ENCODE data around the gene PCDHGB4.
"Not testable (repeated sequence)": the region's sequence is repeated elsewhere in the genome, so short reads cannot be mapped to it uniquely, and the experiment has no call there.

PCDHGB4 gene

DNA sequence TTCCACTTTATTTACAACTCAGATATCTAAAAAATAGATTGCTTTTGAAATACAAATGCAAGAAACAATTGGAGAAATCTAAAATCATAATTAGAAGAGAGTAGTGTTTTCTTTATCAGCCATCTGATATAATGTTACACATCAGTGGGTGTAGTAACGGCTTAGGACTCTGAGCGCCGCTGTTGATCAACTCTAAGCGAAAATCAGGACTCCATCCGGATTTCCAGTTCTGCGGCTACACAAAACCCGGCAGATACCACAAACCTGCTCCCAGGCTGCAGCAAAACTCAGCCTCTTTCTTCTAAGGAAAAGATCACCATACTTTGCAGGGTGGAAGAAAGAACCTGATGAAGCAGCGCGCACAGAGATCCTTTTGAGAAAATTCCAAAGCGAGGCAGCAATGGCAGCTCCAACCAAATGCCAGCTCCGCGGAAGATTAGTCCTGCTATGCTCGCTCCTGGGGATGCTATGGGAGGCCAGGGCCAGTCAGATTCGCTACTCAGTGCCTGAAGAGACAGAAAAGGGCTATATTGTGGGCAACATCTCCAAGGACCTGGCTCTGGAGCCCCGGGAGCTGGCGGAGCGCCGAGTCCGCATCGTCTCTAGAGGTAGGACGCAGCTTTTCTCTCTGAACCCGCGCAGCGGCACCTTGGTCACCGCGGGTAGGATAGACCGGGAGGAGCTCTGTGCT, 15.2 kb downstream of the PCDHGB4 start, which contains the start of gene PCDHGA9:
Gene PCDHGA9 (plus strand): TSS at position 226 of the 691 bp plus-strand sequence. CDS start 175 bp downstream, at position 401.
- no peak for DNase-seq

DNA sequence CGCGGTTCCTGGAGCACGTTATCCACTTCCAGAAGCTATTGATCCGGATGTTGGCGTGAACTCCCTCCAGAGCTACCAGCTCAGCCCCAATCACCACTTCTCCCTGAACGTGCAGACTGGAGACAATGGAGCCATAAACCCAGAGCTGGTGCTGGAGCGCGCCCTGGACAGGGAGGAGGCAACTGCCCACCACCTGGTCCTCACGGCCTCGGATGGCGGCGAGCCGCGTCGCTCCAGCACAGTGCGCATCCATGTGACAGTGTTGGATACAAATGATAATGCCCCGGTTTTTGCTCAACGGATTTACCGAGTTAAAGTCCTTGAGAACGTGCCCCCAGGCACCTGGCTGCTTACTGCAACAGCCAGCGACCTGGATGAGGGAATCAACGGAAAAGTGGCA, 15.9 kb downstream of the PCDHGB4 start:
- no peak for DNase-seq

DNA sequence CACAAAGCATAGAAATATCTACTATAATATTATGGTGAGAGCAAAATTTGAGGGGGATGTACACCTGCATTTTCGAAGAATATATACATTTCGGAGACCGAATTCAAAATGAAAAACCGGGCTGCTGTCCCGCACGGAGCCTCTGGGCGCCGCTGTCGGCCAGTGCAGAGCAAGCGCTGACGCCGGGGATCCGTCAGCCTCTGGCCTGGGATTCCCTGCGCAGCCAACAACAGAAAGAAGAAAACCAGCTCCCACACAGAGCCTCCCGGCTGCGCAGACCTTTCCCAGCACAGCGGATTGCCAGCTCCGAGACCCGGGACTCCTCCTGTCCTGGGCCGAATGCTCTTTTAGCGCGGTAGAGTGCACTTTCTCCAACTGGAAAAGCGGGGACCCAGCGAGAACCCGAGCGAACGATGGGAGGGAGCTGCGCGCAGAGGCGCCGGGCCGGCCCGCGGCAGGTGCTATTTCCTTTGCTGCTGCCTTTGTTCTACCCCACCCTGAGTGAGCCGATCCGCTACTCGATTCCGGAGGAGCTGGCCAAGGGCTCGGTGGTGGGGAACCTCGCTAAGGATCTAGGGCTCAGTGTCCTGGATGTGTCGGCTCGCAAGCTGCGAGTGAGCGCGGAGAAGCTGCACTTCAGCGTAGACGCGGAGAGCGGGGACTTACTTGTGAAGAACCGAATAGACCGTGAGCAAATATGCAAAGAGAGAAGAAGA, 20.4 kb downstream of the PCDHGB4 start, which contains the start of gene PCDHGB6:
Gene PCDHGB6 (plus strand): TSS at position 232 of the 716 bp plus-strand sequence. CDS start 182 bp downstream, at position 414.
- DNase-seq: peak; percentile 36

DNA sequence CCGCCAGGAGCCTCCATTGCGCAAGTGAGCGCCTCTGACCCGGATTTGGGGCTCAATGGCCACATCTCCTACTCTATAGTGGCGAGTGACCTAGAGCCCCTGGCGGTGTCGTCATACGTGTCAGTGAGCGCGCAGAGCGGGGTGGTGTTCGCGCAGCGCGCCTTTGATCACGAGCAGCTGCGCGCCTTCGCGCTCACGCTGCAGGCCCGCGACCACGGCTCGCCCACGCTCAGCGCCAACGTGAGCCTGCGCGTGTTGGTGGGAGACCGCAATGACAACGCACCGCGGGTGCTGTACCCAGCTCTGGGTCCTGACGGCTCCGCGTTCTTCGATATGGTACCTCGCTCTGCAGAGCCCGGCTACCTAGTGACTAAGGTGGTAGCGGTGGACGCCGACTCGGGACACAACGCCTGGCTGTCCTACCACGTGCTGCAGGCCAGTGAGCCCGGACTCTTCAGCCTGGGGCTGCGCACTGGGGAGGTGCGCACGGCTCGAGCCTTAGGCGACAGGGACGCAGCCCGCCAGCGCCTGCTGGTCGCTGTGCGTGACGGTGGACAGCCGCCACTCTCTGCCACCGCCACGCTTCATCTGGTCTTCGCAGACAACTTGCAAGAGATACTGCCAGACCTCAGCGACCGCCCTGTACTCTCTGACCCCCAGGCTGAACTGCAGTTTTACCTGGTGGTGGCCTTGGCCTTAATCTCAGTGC, 22.3 kb downstream of the PCDHGB4 start:
- DNase-seq: no peak

DNA sequence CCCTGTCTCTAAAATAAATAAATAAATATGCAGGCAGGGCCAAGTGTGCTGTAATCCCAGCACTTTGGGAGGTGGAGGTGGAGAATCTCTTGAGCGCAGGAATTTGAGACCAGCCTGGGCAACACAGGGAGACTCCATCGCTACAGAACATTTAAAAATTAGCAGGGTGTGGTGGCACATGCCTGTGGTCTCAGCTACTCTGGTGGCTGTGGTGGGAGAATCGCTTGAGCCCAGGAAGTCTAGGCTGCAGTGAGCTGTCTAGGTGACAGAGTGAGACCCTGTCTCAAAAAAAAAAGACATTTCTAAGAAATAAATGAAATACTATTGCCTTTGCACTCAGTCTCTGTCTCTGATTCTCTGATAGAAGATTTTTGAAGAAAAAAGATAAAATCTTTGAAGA, 24.1 kb downstream of the PCDHGB4 start:
- DNase-seq: no peak

DNA sequence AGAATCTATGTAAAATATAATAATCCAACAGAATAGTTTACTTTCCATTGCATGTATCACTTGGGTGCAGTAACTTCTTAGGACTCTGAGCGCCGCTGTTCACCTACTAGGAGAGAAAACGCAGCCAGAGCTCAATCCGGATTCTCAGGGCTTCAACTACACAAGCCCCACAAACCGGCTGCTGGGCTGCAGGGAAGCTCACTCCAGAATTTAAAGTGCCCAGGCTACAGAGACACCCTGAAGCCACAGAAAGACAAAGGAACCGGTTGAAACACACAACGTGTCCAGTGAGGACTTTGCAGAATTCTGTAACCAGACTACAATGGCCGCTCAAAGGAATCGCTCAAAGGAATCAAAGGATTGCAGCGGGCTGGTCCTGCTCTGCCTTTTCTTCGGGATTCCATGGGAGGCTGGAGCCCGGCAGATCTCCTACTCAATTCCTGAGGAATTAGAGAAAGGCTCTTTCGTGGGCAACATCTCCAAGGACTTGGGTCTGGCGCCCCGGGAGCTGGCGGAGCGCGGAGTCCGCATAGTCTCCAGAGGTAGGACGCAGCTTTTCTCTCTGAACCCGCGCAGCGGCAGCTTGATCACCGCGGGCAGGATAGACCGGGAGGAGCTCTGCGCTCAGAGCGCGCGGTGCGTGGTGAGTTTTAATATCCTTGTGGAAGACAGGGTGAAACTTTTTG, 25.5 kb downstream of the PCDHGB4 start, which contains the start of gene PCDHGA10:
Gene PCDHGA10 (plus strand): TSS at position 134 of the 686 bp plus-strand sequence. CDS start 189 bp downstream, at position 323.
- DNase-seq: peak; percentile 61

DNA sequence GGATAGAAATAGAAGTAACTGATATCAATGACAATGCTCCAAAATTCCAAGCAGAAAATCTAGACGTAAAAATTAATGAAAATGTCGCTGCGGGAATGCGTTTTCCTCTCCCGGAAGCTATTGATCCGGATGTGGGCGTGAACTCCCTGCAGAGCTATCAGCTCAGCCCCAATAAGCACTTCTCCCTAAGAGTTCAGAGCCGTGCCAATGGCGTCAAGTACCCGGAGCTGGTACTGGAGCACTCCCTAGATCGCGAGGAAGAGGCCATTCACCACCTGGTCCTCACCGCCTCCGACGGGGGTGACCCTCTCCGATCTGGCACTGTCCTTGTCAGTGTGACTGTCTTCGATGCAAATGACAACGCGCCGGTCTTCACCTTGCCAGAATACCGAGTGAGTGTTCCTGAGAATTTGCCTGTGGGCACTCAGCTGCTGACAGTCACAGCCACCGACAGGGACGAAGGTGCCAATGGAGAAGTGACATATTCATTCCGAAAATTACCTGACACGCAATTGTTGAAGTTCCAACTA, 26.1 kb downstream of the PCDHGB4 start:
- no peak for DNase-seq

DNA sequence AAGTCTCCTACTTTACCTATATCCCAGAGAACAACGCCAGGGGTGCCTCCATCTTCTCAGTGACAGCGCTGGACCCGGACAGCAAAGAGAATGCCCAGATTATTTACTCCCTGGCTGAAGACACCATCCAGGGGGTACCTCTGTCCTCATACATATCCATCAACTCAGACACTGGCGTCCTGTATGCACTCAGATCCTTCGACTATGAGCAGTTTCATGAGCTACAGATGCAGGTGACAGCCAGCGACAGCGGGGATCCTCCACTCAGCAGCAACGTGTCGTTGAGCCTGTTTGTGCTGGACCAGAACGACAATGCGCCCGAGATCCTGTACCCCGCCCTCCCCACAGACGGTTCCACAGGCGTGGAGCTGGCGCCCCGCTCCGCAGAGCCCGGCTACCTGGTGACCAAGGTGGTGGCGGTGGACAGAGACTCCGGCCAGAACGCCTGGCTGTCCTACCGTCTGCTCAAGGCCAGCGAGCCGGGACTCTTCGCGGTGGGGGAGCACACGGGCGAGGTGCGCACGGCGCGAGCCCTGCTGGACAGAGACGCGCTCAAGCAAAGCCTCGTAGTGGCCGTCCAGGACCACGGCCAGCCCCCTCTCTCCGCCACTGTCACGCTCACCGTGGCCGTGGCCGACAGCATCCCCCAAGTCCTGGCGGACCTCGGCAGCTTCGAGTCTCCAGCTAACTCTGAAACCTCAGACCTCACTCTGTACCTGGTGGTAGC, 27.2 kb downstream of the PCDHGB4 start:
- DNase-seq: not testable (repeated sequence)

DNA sequence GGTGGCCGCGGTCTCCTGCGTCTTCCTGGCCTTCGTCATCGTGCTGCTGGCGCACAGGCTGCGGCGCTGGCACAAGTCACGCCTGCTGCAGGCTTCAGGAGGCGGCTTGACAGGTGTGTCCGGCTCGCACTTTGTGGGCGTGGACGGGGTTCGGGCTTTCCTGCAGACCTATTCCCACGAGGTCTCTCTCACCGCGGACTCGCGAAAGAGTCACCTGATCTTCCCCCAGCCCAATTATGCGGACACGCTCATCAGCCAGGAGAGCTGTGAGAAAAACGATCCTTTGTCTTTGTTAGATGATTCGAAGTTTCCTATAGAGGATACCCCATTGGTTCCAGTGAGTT, 27.7 kb downstream of the PCDHGB4 start:
- DNase-seq: not testable (repeated sequence)

DNA sequence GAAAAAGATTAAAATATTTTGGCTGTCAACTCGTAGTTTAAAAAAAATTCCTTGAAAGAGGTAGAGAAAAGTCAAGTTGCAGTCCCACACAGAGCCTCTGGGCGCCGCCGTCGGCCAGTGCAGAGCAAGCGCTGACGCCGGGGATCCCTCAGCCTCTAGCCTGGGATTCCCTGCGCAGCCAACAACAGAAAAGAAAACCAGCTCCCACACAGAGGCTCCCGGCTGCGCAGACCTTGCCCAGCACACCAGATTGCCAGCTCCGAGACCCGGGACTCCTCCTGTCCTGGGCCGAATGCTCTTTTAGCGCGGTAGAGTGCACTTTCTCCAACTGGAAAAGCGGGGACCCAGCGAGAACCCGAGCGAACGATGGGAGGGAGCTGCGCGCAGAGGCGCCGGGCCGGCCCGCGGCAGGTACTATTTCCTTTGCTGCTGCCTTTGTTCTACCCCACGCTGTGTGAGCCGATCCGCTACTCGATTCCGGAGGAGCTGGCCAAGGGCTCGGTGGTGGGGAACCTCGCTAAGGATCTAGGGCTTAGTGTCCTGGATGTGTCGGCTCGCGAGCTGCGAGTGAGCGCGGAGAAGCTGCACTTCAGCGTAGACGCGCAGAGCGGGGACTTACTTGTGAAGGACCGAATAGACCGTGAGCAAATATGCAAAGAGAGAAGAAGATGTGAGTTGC, 30.1 kb downstream of the PCDHGB4 start, which contains the start of gene PCDHGB7:
Gene PCDHGB7 (plus strand): TSS at position 184 of the 679 bp plus-strand sequence. CDS start 183 bp downstream, at position 367.
- peak; percentile 63 for DNase-seq

DNA sequence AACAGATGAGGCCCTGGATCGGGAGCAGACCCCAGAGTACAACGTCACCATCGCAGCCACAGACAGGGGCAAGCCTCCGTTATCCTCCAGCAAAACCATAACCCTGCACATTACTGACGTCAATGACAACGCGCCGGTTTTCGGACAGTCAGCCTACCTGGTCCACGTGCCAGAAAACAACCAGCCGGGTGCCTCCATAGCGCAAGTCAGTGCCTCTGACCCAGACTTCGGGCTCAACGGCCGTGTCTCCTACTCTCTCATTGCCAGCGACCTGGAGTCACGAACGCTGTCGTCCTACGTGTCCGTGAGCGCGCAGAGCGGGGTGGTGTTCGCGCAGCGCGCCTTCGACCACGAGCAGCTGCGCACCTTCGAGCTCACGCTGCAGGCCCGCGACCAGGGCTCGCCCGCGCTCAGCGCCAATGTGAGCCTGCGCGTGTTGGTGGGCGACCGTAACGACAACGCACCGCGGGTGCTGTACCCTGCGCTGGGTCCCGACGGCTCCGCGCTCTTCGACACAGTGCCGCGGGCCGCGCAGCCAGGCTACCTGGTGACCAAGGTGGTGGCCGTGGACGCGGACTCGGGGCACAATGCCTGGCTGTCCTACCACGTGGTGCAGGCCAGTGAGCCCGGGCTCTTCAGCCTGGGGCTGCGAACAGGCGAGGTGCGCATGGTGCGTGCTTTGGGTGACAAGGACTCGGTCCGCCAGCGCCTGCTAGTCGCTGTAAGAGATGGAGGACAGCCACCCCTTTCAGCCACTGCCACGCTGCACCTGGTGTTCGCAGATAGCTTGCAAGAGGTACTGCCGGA, 31.8 kb downstream of the PCDHGB4 start:
- DNase-seq: no peak

DNA sequence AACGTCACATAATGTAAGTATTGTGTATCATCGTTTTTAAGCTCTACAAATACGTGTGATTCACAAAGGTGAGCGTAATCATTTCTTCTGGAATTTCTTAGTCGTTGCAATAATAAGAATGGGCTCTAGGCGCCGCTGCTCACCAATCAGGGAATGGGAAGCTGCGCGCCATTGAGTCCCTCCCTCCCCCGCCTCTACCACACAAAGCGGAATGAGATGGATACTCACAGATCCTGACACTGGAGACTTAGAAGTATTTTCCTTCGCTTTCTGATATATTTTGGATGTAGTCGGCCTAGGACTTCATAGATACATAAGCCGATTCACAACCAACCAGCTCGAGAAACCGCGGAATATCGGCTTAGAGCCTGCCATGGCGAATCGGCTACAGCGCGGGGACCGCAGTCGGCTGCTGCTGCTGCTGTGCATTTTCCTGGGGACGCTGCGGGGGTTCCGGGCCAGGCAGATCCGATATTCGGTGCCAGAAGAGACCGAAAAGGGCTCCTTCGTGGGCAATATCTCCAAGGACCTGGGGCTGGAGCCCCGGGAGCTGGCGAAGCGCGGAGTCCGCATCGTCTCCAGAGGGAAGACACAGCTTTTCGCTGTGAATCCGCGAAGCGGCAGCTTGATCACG, 33.5 kb downstream of the PCDHGB4 start, which contains the start of gene PCDHGA11:
Gene PCDHGA11 (plus strand): TSS at position 197 of the 634 bp plus-strand sequence. CDS start 177 bp downstream, at position 374.
- peak; percentile 59 for DNase-seq

DNA sequence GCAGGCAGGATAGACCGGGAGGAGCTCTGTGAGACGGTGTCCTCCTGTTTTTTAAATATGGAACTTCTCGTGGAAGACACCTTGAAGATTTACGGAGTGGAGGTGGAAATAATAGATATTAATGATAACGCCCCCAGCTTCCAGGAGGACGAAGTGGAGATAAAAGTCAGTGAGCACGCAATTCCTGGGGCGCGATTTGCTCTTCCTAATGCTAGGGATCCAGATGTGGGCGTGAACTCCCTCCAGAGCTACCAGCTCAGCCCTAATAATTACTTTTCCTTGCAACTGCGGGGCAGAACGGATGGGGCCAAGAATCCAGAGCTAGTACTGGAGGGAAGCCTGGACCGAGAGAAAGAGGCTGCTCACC, 34.0 kb downstream of the PCDHGB4 start:
- DNase-seq: no peak

DNA sequence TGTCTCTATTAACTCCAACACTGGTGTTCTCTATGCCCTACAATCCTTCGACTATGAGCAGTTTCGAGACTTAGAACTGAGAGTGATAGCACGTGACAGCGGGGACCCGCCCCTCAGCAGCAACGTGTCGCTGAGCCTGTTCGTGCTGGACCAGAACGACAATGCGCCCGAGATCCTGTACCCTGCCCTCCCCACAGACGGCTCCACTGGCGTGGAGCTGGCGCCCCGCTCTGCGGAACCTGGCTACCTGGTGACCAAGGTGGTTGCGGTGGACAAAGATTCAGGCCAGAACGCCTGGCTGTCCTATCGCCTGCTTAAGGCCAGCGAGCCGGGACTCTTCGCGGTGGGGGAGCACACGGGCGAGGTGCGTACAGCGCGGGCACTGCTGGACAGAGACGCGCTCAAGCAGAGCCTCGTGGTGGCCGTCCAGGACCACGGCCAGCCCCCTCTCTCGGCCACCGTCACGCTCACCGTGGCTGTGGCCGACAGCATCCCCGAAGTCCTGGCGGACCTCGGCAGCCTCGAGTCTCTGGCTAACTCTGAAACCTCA, 35.3 kb downstream of the PCDHGB4 start:
- no peak for DNase-seq

DNA sequence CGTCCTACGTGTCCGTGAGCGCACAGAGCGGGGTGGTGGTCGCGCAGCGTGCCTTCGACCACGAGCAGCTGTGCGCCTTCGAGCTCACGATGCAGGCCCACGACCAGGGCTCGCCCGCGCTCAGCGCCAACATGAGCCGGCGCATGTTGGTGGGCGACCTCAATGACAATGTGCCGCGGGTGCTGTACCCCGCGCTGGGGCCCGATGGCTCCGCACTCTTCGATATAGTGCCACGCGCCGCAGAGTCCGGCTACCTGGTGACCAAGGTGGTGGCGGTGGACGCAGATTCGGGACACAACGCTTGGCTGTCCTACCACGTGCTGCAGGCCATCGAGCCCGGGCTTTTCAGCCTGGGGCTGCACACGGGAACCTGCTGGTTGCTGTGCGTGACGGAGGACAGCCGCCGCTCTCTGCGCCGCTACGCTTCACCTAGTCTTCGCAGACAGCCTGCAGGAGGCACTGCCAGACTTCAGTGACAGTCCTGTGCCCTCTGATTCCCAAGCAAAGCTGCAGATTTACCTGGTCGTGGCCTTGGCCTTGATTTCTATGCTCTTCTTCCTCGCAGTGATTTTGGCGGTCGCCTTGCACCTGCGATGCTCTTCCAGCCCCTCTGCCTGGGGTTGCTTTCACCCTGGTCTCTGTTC, 40.4 kb downstream of the PCDHGB4 start:
- DNase-seq: no peak

DNA sequence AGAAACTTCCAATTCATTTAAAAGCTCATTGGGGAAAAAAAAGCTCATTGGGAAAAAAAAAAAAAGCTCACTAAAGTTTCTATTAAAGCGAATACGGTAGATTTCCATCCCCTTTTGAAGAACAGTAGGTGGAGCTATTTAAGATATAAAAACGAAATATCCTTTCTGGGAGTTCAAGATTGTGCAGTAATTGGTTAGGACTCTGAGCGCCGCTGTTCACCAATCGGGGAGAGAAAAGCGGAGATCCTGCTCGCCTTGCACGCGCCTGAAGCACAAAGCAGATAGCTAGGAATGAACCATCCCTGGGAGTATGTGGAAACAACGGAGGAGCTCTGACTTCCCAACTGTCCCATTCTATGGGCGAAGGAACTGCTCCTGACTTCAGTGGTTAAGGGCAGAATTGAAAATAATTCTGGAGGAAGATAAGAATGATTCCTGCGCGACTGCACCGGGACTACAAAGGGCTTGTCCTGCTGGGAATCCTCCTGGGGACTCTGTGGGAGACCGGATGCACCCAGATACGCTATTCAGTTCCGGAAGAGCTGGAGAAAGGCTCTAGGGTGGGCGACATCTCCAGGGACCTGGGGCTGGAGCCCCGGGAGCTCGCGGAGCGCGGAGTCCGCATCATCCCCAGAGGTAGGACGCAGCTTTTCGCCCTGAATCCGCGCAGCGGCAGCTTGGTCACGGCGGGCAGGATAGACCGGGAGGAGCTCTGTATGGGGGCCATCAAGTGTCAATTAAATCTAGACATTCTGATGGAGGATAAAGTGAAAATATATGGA, 43.0 kb downstream of the PCDHGB4 start, which contains the start of gene PCDHGA12:
Gene PCDHGA12 (plus strand): TSS at position 176 of the 782 bp plus-strand sequence. CDS start 253 bp downstream, at position 429.
- DNase-seq: peak; percentile 54

DNA sequence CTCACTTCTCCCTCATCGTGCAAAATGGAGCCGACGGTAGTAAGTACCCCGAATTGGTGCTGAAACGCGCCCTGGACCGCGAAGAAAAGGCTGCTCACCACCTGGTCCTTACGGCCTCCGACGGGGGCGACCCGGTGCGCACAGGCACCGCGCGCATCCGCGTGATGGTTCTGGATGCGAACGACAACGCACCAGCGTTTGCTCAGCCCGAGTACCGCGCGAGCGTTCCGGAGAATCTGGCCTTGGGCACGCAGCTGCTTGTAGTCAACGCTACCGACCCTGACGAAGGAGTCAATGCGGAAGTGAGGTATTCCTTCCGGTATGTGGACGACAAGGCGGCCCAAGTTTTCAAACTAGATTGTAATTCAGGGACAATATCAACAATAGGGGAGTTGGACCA, 43.8 kb downstream of the PCDHGB4 start:
- DNase-seq: no peak

DNA sequence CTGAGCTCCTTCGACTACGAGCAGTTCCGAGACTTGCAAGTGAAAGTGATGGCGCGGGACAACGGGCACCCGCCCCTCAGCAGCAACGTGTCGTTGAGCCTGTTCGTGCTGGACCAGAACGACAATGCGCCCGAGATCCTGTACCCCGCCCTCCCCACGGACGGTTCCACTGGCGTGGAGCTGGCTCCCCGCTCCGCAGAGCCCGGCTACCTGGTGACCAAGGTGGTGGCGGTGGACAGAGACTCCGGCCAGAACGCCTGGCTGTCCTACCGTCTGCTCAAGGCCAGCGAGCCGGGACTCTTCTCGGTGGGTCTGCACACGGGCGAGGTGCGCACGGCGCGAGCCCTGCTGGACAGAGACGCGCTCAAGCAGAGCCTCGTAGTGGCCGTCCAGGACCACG, 44.8 kb downstream of the PCDHGB4 start:
- not testable (repeated sequence) for DNase-seq

All from activated CD4-positive, alpha-beta T cell treated with anti-CD3 and anti-CD28 coated beads, Interleukin-10, Interleukin-2, amounts not matched to agents 100 ng/mL and 50 ng/mL, durations not matched to agents 16 hours and 8 hours (primary cell).